HT1080 (cell line): Measurements from ENCODE around the gene EIF3J. TPM values are rescaled to one million over a fixed set of nuclear protein-coding genes. Genes with fewer than 3 reads are reported as not detected.

ENCODE experiments used
- DNase-seq: peaks from one replicate; pipeline ENCODE4 v3.0.0-alpha.2; 2015; ENCODE audit warnings: low read depth
- total RNA-seq: library from RNA; depleted of rRNA; stranded (reverse); fragments of >200 nt; shearing (Covaris generic); gene quantifications from 2 replicates; pipeline ENCODE4 v1.2.3, GENCODE V29; 2014; rRNA removed

EIF3J gene
- total RNA-seq, 1 experiment from 2014 or later, result 57.1 TPM

DNA sequence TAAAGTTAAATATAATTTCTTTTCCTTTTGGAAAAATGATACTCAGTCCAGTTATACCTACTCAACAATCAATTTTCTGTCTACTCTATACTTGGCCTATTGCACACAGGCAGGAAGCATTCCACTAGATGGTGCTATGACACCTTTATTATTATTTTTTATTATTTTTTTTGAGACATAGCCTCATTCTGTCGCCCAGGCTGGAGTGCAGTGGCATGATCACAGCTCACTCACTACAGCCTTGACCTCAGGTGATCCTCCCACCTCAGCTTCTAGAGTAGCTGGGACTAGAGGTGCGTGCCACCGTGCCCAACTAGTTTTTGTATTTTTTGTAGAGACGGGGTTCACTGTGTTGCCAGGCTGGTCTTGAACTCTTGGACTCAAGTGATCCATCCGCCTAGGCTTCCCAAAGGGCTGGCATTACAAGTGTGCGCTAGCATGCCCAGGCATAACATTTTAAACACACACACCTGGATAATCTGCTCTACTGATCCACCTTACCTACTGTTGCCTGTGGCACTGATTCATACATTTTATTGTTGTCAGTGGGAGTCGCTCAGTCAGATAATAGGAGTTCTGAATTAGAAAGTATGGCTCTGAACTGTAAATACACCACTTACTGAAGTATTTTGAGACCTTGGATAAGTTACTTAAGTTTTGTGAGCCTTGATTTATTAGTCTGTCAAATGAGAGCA, 56.2 kb downstream of the EIF3J start:
- peak; percentile 13 for DNase-seq

DNA sequence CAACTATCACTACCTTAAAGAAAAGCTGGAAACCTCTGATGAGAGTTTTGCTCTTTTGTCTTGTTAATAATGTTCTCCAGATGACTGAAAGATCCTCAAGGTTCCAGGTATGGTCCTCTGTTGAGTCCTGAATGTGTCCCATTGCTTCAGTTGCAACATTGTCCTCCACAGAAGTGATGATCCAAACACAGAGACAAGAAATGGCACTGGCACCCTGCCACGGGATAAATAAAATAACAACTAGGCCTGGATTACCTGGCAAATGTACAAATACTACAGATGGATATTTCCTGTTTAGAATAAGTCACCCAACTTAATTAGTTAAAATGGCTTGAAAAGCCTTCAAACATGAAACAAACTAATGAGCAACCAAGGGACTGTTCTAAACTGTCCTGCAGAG, 58.3 kb downstream of the EIF3J start:
- DNase-seq, result no peak

DNA sequence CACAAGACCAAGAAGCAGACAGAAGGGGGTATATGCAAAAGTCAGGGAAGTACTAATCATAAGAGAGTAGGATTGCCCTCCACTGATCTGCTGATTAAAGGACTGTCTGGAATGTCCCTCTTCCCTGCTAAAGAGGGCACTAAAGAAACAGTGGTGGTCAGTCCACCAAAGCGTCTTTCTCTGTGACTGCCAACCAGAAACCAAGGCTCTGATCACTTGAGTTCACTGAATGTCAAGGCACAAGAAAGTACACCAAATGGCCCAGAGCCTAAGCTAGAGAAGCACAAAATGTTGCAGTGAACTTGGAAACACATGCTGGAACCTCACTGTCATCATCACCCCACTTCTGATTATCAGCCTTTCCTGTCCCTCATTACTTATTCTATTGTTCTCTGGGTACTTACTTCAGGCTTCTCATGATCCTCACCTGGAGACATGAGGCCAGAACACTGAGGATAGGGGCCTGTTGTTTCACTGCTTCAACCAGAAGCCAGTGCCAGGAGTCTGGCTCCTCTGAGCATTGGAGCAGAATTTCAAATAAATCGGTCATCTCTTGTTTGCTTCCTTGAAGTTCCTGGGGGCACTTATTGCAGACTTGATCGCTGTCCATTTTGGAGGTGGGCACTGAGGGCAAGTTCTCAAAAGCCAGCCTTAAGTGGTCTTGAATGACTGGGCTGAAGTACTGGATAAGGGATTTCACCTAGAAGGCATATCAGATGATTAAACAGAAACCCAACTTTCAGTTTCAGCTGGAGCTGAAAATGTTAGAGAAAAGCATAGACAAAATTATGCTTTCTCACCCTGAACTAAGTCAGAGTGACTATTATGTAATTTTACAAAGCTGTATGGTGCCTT, 58.9 kb downstream of the EIF3J start:
- DNase-seq, result no peak

DNA sequence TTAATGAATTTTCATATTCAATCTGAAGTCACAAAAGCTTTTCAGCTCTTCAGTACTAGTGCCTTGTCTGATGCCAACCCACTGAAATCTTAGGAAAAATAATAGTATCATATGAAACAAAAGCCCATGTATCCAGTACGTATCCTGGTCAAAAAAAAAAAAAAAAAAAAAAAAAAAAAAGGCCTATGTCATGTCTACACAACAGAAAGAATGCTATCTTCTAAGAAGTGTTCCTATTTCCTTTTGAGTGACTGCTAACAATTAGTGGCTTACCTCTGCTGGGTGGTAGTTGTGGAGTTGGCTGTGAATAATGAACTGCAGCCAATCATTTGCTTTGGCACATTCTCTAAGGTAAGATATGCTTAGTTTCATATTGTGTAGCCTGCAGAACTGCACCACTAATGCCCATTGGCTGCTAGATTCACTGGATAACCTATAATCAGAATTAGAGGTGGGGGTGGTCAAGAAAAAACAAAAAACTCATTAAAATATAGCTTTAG, 59.6 kb downstream of the EIF3J start:
- no peak for DNase-seq

DNA sequence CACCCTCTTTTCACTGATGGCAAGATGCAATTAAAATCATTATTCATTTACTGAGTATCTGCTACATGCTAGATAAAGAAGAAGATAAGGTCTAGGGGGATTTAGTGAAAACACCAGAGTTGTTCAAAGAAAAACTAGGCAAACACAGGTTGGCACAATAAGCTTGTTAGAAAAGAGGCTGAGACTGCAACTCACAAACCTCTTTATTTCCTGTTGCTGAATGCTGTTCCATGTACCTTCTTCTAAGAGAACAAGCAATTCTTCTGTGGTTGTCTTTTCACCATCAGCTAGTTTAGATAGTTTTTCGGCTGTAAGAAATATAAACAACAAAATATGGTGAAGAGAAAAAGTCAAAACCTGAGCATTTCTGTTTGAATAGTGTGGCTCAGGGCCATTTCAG, 61.1 kb downstream of the EIF3J start:
- no peak for DNase-seq

DNA sequence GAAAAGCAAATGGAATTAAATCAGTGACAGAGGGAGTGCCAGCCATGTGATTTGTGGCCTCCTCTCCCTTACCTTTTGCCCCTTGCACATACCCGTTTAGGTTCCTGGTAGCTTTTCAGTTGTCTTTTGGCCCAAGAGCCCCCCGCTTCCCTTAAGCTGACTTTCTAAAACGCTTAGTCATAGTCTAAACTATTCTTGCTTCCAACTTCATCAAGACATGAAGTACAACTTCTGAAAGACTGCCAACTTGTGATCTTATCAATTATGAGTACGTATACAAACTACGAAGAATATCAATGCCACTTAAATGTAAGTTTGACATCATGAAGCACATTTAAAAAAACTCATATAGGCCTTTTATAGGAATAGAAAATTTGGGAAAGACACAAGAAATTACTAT, 61.9 kb downstream of the EIF3J start:
- no peak for DNase-seq

DNA sequence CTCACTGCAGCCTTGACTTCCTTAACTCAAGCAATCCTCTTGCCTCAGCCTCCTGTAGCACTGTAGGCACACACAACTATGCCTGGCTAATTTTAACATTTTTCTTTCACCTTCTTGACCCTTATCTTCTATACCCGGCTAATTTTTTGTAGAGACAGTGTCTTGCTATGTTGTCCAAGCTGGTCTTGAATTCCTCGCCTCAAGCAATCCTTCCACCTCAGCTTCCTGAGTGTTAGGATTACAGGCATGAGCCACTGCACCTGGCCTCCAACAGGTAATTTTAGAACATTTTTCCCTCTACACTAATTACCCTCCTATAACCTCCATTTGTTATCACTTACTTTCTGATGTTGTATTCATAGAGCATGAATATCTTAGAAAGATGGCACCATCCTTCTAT, 66.2 kb downstream of the EIF3J start:
- no peak for DNase-seq

DNA sequence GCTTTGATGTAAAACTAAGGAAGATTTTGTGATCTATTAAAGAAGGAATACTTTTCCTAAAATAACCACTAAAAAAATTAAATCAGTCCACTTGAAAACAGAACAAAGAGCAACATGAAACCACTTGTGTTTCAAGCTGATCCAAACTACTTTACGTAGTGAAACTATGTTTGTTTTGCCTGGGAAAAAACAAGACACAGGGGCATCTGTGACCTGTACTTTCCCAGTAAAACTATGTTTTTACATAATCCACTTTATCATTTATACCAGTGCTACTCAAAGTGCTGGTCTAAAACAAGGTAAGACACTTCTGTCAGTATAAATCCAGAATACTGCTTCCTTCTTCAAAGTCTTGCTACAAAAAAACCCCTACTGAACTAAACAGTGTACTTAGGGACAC, 69.8 kb downstream of the EIF3J start:
- DNase-seq, result no peak

Other genes with a start within 250 kb of the EIF3J start
- 35.7 and 47.4 TPM in 2 replicates for gene GOLM2, start 248.4 kb upstream of the EIF3J start, total RNA-seq
- 60.1 and 69.7 TPM in 2 replicates for gene CTDSPL2, start 109.5 kb upstream of the EIF3J start, total RNA-seq
- gene SPG11, start 126.5 kb downstream of the EIF3J start, total RNA-seq, result 24.5 and 26.7 TPM in 2 replicates
- gene PATL2, start 174.2 kb downstream of the EIF3J start, total RNA-seq, result 0.10 and 0.13 TPM in 2 replicates
- gene B2M, start 174.4 kb downstream of the EIF3J start, total RNA-seq, result 746 and 855 TPM in 2 replicates
- 6.2 and 7.1 TPM in 2 replicates for gene TRIM69, start 199.4 kb downstream of the EIF3J start, total RNA-seq